Common myeloid progenitor, CD34-positive (primary cell): ENCODE results near the gene PALMD.

ENCODE experiments used
- CTCF ChIA-PET: fragments of 350-600 bp; sonication (Branson Sonifier 250); formaldehyde crosslinking; loops from one replicate; lab custom pipeline; 2021; ENCODE audit warnings: antibody characterized with exemption; lab: Charles Lee
- POLR2A ChIA-PET: fragments of 350-600 bp; sonication (Branson Sonifier 250); formaldehyde crosslinking; loops from one replicate; lab custom pipeline; 2021; ENCODE audit warnings: antibody characterized with exemption; lab: Charles Lee
- DNase-seq, 3 donors: peaks; one replicate each; pipeline versions ENCODE4 v3.0.0 to v3.0.0-alpha.2; 2013
- H3K27ac ChIP-seq, 2 experiments: 1 replicate in 1 of 2; 2 replicates in 1 of 2; pipeline ENCODE4 v1.7.0; 2013; ENCODE audit warnings: inconsistent platforms in 2 of 2, low read length in 2 of 2, mild to moderate bottlenecking in 2 of 2, low read depth in 1 of 2, moderate library complexity in 1 of 2; ENCODE audit not compliant: severe bottlenecking in 2 of 2, insufficient read depth in 1 of 2, poor library complexity in 1 of 2
- H3K27me3 ChIP-seq, 5 experiments: replicated peaks in 2 of 5; 1 replicate in 3 of 5; 2 replicates in 2 of 5; pipeline versions ENCODE4 v1.6.1 to v1.7.0; 2013; ENCODE audit warnings: low read length in 4 of 5, mild to moderate bottlenecking in 2 of 5, moderate library complexity in 2 of 5, inconsistent platforms in 1 of 5; ENCODE audit not compliant: insufficient read depth in 5 of 5, control insufficient read depth in 4 of 5
- H3K36me3 ChIP-seq, 4 experiments: 1 replicate in 2 of 4; 2 replicates in 2 of 4; pipeline versions ENCODE4 v1.6.1 to v1.7.0; 2013; ENCODE audit warnings: low read length in 3 of 4, control low read depth in 1 of 4, mild to moderate bottlenecking in 1 of 4; ENCODE audit not compliant: control insufficient read depth in 4 of 4, insufficient read depth in 4 of 4
- H3K4me1 ChIP-seq, 4 experiments: 1 replicate in 3 of 4; 2 replicates in 1 of 4; pipeline versions ENCODE4 v1.6.1 to v1.7.1; 2013; ENCODE audit warnings: low read length in 3 of 4, mild to moderate bottlenecking in 3 of 4, control low read depth in 1 of 4, inconsistent platforms in 1 of 4, moderate library complexity in 1 of 4; ENCODE audit not compliant: control insufficient read depth in 4 of 4, insufficient read depth in 4 of 4; ENCODE audit errors: control extremely low read depth in 1 of 4
- H3K4me3 ChIP-seq, 7 experiments: 1 replicate in 4 of 7; 2 replicates in 3 of 7; pipeline versions ENCODE4 v1.5.1 to v1.7.0; 2013; ENCODE audit warnings: mild to moderate bottlenecking in 7 of 7, low read length in 6 of 7, moderate library complexity in 6 of 7, inconsistent platforms in 2 of 7, low read depth in 2 of 7, control low read depth in 1 of 7; ENCODE audit not compliant: insufficient read depth in 4 of 7, control insufficient read depth in 1 of 7; ENCODE audit errors: extremely low read depth in 1 of 7
- H3K9me3 ChIP-seq, 5 experiments: 1 replicate in 4 of 5; 2 replicates in 1 of 5; pipeline versions ENCODE4 v1.6.1 to v1.7.1; 2013; ENCODE audit warnings: low read length in 4 of 5, mild to moderate bottlenecking in 2 of 5, inconsistent platforms in 1 of 5, low read depth in 1 of 5, moderate library complexity in 1 of 5; ENCODE audit not compliant: control insufficient read depth in 4 of 5, insufficient read depth in 2 of 5; ENCODE audit errors: control extremely low read depth in 1 of 5
- whole genome bisulfite sequencing: methylation state at CpG from one replicate; pipeline ENCODE4 v1.1.5; 2013; ENCODE audit not compliant: insufficient coverage; 5-methylcytosine and 5-hydroxymethylcytosine counted together

PALMD gene

GRCh38 chr1:99669821-99670220 lies 23.9 kb downstream of the PALMD start:
- Histone ChIP-seq H3K27ac (no peak overlapping the region), H3K4me1 (no peaks in the 10 kb centered on the region), H3K9me3 (no peaks in the 10 kb centered on the region), H3K27me3 (peaks cover 0 to 3% (median 0%) of the 10 kb centered on the region in 5 experiments), H3K36me3 (no peaks in the 10 kb centered on the region), H3K4me3 (no peak overlapping the region)
- ChIA-PET CTCF (no interaction called here), POLR2A (no interaction called here)
- WGBS, result no CpG with 5 or more reads among the region's 2 CpGs
- DNase-seq, result no peak

- WGBS, result 86% methylated on average over 1 of the region's 1 CpG
- H3K9me3 ChIP-seq, result no peaks in the 10 kb centered on the region
- CTCF ChIA-PET, result no interaction called here
These were observed 24.7 kb downstream of the PALMD start for GRCh38 chr1:99670583-99670982.

GRCh38 chr1:99672038-99672437 lies 26.1 kb downstream of the PALMD start:
- Histone ChIP-seq H3K4me1 (no peaks in the 10 kb centered on the region), H3K27ac (no peak overlapping the region), H3K9me3 (no peaks in the 10 kb centered on the region), H3K4me3 (no peak overlapping the region), H3K27me3 (peaks cover 0 to 3% (median 0%) of the 10 kb centered on the region in 5 experiments), H3K36me3 (no peaks in the 10 kb centered on the region)
- WGBS, result 100% methylated on average over 3 of the region's 4 CpGs
- no peak for DNase-seq
- ChIA-PET CTCF (no interaction called here), POLR2A (no interaction called here)

More at GRCh38 chr1:99670583-99670982, 24.7 kb downstream of the PALMD start:
- H3K27ac ChIP-seq, result no peak overlapping the region
- POLR2A ChIA-PET, result no interaction called here
- no peak overlapping the region for H3K4me3 ChIP-seq
- no peaks in the 10 kb centered on the region for H3K36me3 ChIP-seq
- no peak for DNase-seq
- peaks cover 0 to 3% (median 0%) of the 10 kb centered on the region in 5 experiments for H3K27me3 ChIP-seq
- H3K4me1 ChIP-seq, result no peaks in the 10 kb centered on the region

- no peak for DNase-seq
These were observed 26.8 kb downstream of the PALMD start for GRCh38 chr1:99672530-99673213.

GRCh38 chr1:99673315-99673714 lies 27.4 kb downstream of the PALMD start:
- 100% methylated on average over 1 of the region's 5 CpGs for WGBS
- H3K27ac ChIP-seq, result no peak overlapping the region
- H3K4me1 ChIP-seq, result no peaks in the 10 kb centered on the region
- ChIA-PET CTCF (interaction anchor here (0.6 to 2.8 kb wide), 2 partner anchors 12 to 342 kb away, joined by 3 to 7 read pairs; no protein-coding TSS in a partner anchor), POLR2A (interaction anchor here (0.6 to 0.7 kb wide), 2 partner anchors 97 to 142 kb away, joined by 3 to 6 read pairs; no protein-coding TSS in a partner anchor)
- H3K27me3 ChIP-seq, result peaks cover 0 to 3% (median 0%) of the 10 kb centered on the region in 5 experiments
- H3K36me3 ChIP-seq, result no peaks in the 10 kb centered on the region
- DNase-seq, result no peak
- H3K9me3 ChIP-seq, result no peaks in the 10 kb centered on the region
- no peak overlapping the region for H3K4me3 ChIP-seq

More at GRCh38 chr1:99672530-99673213, 26.8 kb downstream of the PALMD start:
- no peak overlapping the region for H3K4me3 ChIP-seq
- POLR2A ChIA-PET, result interaction anchor here (0.7 kb wide), 1 partner anchor 96 kb away, joined by 6 read pairs; no protein-coding TSS in a partner anchor
- CTCF ChIA-PET, result interaction anchor here (0.6 to 2.8 kb wide), 2 partner anchors 13 to 343 kb away, joined by 3 to 7 read pairs; no protein-coding TSS in a partner anchor
- H3K27me3 ChIP-seq, result peaks cover 0 to 3% (median 0%) of the 10 kb centered on the region in 5 experiments
- no peaks in the 10 kb centered on the region for H3K4me1 ChIP-seq
- no peak overlapping the region for H3K27ac ChIP-seq
- no peaks in the 10 kb centered on the region for H3K9me3 ChIP-seq
- no peaks in the 10 kb centered on the region for H3K36me3 ChIP-seq
- 100% methylated on average over 4 of the region's 6 CpGs for WGBS

GRCh38 chr1:99674115-99675064 lies 28.5 kb downstream of the PALMD start:
- POLR2A ChIA-PET, result interaction anchor here (0.6 kb wide), 1 partner anchor 143 kb away, joined by 3 read pairs; no protein-coding TSS in a partner anchor

More at GRCh38 chr1:99674115-99675064, 28.5 kb downstream of the PALMD start:
- Histone ChIP-seq H3K27me3 (peaks cover 0 to 3% (median 0%) of the 10 kb centered on the region in 5 experiments), H3K27ac (no peak overlapping the region), H3K9me3 (no peaks in the 10 kb centered on the region), H3K4me1 (no peaks in the 10 kb centered on the region), H3K4me3 (no peak overlapping the region), H3K36me3 (no peaks in the 10 kb centered on the region)
- WGBS, result 100% methylated on average over 3 of the region's 6 CpGs
- no peak for DNase-seq
- CTCF ChIA-PET, result interaction anchor here (2.8 kb wide), 1 partner anchor 11 kb away, joined by 7 read pairs; no protein-coding TSS in a partner anchor
